ENCODE measurements around the gene TUBB4A.

GRCh38 chr19:6489278-6490061 lies 12.6 kb downstream of the TUBB4A start:
- TF ChIP-seq, protein P1, sequence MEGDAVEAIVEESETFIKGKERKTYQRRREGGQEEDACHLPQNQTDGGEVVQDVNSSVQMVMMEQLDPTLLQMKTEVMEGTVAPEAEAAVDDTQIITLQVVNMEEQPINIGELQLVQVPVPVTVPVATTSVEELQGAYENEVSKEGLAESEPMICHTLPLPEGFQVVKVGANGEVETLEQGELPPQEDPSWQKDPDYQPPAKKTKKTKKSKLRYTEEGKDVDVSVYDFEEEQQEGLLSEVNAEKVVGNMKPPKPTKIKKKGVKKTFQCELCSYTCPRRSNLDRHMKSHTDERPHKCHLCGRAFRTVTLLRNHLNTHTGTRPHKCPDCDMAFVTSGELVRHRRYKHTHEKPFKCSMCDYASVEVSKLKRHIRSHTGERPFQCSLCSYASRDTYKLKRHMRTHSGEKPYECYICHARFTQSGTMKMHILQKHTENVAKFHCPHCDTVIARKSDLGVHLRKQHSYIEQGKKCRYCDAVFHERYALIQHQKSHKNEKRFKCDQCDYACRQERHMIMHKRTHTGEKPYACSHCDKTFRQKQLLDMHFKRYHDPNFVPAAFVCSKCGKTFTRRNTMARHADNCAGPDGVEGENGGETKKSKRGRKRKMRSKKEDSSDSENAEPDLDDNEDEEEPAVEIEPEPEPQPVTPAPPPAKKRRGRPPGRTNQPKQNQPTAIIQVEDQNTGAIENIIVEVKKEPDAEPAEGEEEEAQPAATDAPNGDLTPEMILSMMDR (IDR thresholded peaks at IDR 0.05), result no peak
- no peak for TF ChIP-seq POLR2A (IDR thresholded peaks at IDR 0.05)

Measured in esophagus squamous epithelium (tissue), 4 donors.